AG09319 (cell line): ENCODE results near the gene SLC16A5.
"Not testable (repeated sequence)": the region's sequence is repeated elsewhere in the genome, so short reads cannot be mapped to it uniquely, and the experiment has no call there.

Experiments
- DNase-seq: peaks from one replicate; pipeline ENCODE4 v3.0.0-alpha.2; 2010; ENCODE audit warnings: low read depth; ENCODE audit errors: extremely low read depth
- CTCF ChIP-seq: IDR thresholded peaks from 2 replicates; pipeline ENCODE4 v1.5.1; 2011; ENCODE audit warnings: low read depth, mild to moderate bottlenecking, inconsistent platforms, low read length, moderate library complexity

The SLC16A5 gene

DNA sequence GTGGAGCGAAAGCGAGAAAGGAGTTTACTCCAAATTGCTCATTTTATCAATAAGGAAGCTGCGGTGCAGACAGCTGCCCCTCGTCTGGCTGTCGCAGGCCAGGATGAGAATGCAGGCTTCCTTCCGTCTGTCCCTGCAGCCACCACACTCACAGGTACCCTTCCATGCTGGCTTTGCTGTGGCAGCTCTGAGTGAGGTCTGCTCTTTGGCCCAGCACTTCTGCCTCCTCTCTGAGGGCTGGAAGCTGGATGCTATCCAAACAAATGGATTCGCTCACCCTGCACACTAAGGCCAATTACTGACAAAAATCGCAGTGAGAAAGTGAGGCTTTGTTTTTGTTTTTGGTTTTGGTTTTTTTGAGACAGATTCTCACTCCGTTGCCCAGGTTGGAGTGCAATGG is 29.0 kb downstream of the SLC16A5 start:
- DNase-seq = no peak
- TF ChIP-seq CTCF = no peak

- no peak for TF ChIP-seq CTCF
Observed at GRCh38 chr17:75118307-75118706, 30.6 kb downstream of the SLC16A5 start.

DNA sequence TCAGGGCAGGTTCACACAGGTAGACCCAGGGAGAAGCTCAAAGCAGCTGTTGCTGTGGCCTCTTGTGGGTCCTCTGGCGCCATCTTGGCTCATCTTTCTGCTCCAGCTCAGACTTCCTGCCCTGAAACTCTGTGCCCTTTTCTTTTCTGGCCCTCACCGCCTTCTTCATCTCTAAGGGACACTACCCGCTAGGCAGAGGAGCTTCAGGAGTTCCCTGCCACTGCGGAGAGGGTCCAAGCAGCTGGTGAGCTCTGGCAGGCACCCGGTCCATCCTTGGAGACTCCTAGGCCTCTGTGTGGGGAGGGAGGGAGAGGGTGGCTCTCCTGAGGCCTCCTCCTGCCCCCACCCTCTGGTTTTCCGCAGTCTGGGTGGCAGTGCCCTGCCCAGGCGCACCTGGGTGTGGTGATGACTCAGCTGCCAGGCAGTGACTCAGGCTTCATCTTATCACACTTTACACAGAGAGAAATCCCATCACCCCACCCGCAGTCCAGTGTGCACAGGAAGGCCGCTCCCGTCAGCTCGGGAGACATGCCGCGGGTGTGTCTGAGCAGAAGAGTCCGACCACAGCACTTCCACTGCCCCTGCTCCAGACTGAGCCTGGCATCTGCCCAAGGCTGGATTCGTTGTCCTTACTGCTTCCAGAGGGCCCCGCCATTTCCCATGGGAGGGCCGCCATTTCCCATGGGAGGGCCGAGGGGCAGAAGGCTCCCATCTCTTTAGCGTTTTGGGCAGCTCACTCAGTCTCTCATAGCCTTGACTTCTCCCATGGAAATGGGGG is 36.5 kb downstream of the SLC16A5 start:
- DNase-seq = no peak

More at GRCh38 chr17:75118307-75118706, 30.6 kb downstream of the SLC16A5 start:
- DNase-seq = no peak

DNA sequence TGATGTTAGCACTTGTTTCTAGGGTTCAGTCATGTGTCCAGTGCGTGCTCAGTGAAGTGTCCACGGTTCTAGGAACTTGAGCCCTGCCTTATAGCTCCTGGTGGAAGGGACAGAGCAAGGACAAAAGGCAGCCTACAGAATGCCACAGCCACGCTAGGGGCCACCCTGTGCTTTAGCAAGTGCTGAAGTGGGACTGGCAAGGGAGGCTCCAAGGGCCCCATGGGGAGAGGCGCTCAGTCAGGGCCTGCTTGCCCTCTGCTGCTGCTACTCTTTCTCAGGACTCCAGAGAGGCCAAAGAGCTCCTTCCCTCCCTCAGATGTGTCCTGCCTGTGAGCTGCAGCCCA is 37.0 kb downstream of the SLC16A5 start:
- TF ChIP-seq CTCF = no peak
- DNase-seq = no peak

More for the DNA sequence above, 36.5 kb downstream of the SLC16A5 start:
- TF ChIP-seq CTCF = no peak

- TF ChIP-seq CTCF = no peak
- no peak for DNase-seq
Observed at GRCh38 chr17:75125984-75126383, 38.2 kb downstream of the SLC16A5 start.

- no peak for TF ChIP-seq CTCF
- no peak for DNase-seq
Observed at GRCh38 chr17:75126954-75127353, 39.2 kb downstream of the SLC16A5 start.

DNA sequence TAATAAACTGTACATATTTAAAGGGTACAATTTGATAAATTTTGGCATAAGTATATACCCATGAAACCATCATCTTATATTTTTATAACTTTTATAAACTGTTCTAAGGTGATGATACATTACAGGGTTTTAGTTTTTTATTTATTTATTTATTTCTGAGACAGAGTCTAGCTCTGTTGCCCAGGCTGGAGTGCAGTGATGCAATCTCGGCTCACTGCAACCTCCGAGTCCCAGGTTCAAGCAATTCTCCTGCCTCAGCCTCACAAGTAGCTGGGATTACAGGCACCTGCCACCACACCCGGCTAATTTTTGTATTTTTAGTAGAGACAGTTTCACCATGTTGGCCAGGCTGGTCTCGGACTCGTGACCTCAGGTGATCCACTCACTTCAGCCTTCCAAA is 40.2 kb downstream of the SLC16A5 start:
- not testable (repeated sequence) for DNase-seq
